ENCODE results near the gene RTN1. TPM values are rescaled to one million over a fixed set of nuclear protein-coding genes. Genes with fewer than 3 reads are reported as not detected.

RTN1 gene
- total RNA-seq, 4 donors from 2014 or later, result 2.4 to 4.9 (median 4.6) TPM; not detected in 1

DNA sequence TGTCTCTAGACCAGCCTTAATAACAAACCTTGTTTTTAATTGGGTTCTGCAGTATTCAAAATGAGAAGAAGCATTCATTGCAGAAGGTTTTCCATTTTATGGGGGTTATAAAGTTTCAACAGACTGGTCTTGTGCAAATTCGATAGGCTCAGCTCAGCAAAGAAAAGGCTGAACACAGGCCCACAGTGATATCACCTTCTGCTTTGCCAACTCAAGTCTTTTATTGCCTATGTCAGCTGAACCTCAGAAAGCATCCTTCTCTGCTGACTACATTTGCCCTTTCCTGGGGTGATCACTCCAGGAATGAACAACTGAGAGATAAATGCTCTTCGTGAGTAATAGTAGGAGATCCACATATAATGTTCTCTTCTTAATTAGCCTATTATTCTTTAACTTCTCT, 159.5 kb downstream of the RTN1 start:
- Histone ChIP-seq H3K27ac (no peak overlapping the region), H3K4me1 (no peaks in the 10 kb centered on the region), H3K9me3 (no peaks in the 10 kb centered on the region), H3K27me3 (no peaks in the 10 kb centered on the region), H3K36me3 (no peaks in the 10 kb centered on the region), H3K4me3 (no peak overlapping the region)
- 29 to 42% methylated on average over 2 of the region's 2 CpGs for WGBS, 2 donors (ENCODE audit: low coverage in 1 of 2)
- TF ChIP-seq POLR2AphosphoS5 (IDR thresholded peaks at IDR 0.05) (no peak), POLR2A (IDR thresholded peaks at IDR 0.05) (no peak), CTCF (IDR thresholded peaks at IDR 0.05) (no peak), EP300 (IDR thresholded peaks at IDR 0.05; ENCODE audit: low read depth) (no peak)
- intact Hi-C loops (cut with DNase I; ENCODE audit: low total_unique reads) (no loop called here), in situ Hi-C loops (cut with MboI; ENCODE audit: low pct_ligation_motif_present in 1 of 4, low pct_unique_long_range_greater_than_20kb in 1 of 4, low sequenced_read_pairs in 3 of 4) (no loop called here)
- no peak for DNase-seq

- Histone ChIP-seq H3K27me3 (no peaks in the 10 kb centered on the region), H3K36me3 (no peaks in the 10 kb centered on the region), H3K4me1 (no peaks in the 10 kb centered on the region), H3K27ac (no peak overlapping the region), H3K4me3 (no peak overlapping the region), H3K9me3 (no peaks in the 10 kb centered on the region)
- 41 to 68% methylated on average over 4 to 7 of the region's 7 CpGs for WGBS, 2 donors (ENCODE audit: low coverage in 1 of 2)
- intact Hi-C loops (cut with DNase I; ENCODE audit: low total_unique reads) (no loop called here), in situ Hi-C loops (cut with MboI; ENCODE audit: low pct_ligation_motif_present in 1 of 4, low pct_unique_long_range_greater_than_20kb in 1 of 4, low sequenced_read_pairs in 3 of 4) (no loop called here)
- DNase-seq, result no peak
- no peak for TF ChIP-seq POLR2A (IDR thresholded peaks at IDR 0.05)
- no peak for TF ChIP-seq POLR2AphosphoS5 (IDR thresholded peaks at IDR 0.05)
- TF ChIP-seq EP300 (IDR thresholded peaks at IDR 0.05; ENCODE audit: low read depth), result no peak
- TF ChIP-seq CTCF (IDR thresholded peaks at IDR 0.05), result peak in 1 of 5 experiments; percentile 5
These were observed 162.6 kb downstream of the RTN1 start for GRCh38 chr14:59707778-59708561.

- no peak overlapping the region for H3K4me3 ChIP-seq
- whole genome bisulfite sequencing, 2 donors (ENCODE audit: low coverage in 1 of 2), result 71 to 72% methylated on average over 4 of the region's 4 CpGs
- intact Hi-C loops (cut with DNase I; ENCODE audit: low total_unique reads), result no loop called here
- H3K9me3 ChIP-seq, result no peaks in the 10 kb centered on the region
- no peaks in the 10 kb centered on the region for H3K27me3 ChIP-seq
- no peak for DNase-seq
- TF ChIP-seq POLR2AphosphoS5 (IDR thresholded peaks at IDR 0.05), result no peak
- TF ChIP-seq EP300 (IDR thresholded peaks at IDR 0.05; ENCODE audit: low read depth), result no peak
- no peak for TF ChIP-seq POLR2A (IDR thresholded peaks at IDR 0.05)
- no peak for TF ChIP-seq CTCF (IDR thresholded peaks at IDR 0.05)
- no peaks in the 10 kb centered on the region for H3K36me3 ChIP-seq
- no peak overlapping the region for H3K27ac ChIP-seq
- no peaks in the 10 kb centered on the region for H3K4me1 ChIP-seq
- in situ Hi-C loops (cut with MboI; ENCODE audit: low pct_ligation_motif_present in 1 of 4, low pct_unique_long_range_greater_than_20kb in 1 of 4, low sequenced_read_pairs in 3 of 4), result no loop called here
These were observed 164.7 kb downstream of the RTN1 start for GRCh38 chr14:59705866-59706265.

GRCh38 chr14:59705245-59705644, 165.3 kb downstream of the RTN1 start:
- in situ Hi-C loops (cut with MboI; ENCODE audit: low pct_ligation_motif_present in 1 of 4, low pct_unique_long_range_greater_than_20kb in 1 of 4, low sequenced_read_pairs in 3 of 4), result no loop called here
- no peak overlapping the region for H3K4me3 ChIP-seq
- no peak for DNase-seq

More at GRCh38 chr14:59705245-59705644, 165.3 kb downstream of the RTN1 start:
- Histone ChIP-seq H3K4me1 (no peaks in the 10 kb centered on the region), H3K27ac (no peak overlapping the region), H3K36me3 (no peaks in the 10 kb centered on the region), H3K9me3 (no peaks in the 10 kb centered on the region), H3K27me3 (no peaks in the 10 kb centered on the region)
- TF ChIP-seq POLR2A (IDR thresholded peaks at IDR 0.05), result no peak
- TF ChIP-seq CTCF (IDR thresholded peaks at IDR 0.05), result no peak
- no peak for TF ChIP-seq EP300 (IDR thresholded peaks at IDR 0.05; ENCODE audit: low read depth)
- no peak for TF ChIP-seq POLR2AphosphoS5 (IDR thresholded peaks at IDR 0.05)
- WGBS, 2 donors (ENCODE audit: low coverage in 1 of 2), result 32 to 37% methylated on average over 2 of the region's 2 CpGs
- intact Hi-C loops (cut with DNase I; ENCODE audit: low total_unique reads), result no loop called here

All from transverse colon (tissue), 4 donors.